OCI-LY3 (cell line): Measurements from ENCODE around the gene GNAI2.

Experiments used
- H2AFZ ChIP-seq: fragments of 200-600, 300-600 bp; shearing (Covaris generic); 2 replicates; pipeline ENCODE4 v1.6.0; 2014; ENCODE audit warnings: antibody characterized with exemption, low read depth, low read length
- H3K27ac ChIP-seq: fragments of 200-600, 300-600 bp; sonication (generic); 2 replicates; pipeline ENCODE4 v1.5.1; 2014; ENCODE audit warnings: mild to moderate bottlenecking, low read length, moderate library complexity, mixed read lengths
- H3K27me3 ChIP-seq: fragments of 200-600, 300-600 bp; sonication (generic); 2 replicates; pipeline ENCODE4 v1.6.1; 2014; ENCODE audit warnings: low read depth, low read length, mixed read lengths
- H3K36me3 ChIP-seq: fragments of 200-600, 300-600 bp; sonication (generic); replicated peaks from 2 replicates; pipeline ENCODE3; 2014; ENCODE audit warnings: low read depth, low read length, mixed read lengths
- H3K4me1 ChIP-seq: fragments of 300-600, 200-600 bp; sonication (generic); 2 replicates; pipeline ENCODE4 v1.6.1; 2014; ENCODE audit warnings: low read length, mixed read lengths
- H3K4me2 ChIP-seq: fragments of 200-600, 300-600 bp; sonication (generic); 2 replicates; pipeline ENCODE4 v1.6.1; 2014; ENCODE audit warnings: low read length, mixed read lengths
- H3K4me3 ChIP-seq: fragments of 300-600, 200-600 bp; sonication (generic); 2 replicates; pipeline ENCODE4 v1.5.1; 2014; ENCODE audit warnings: antibody characterized with exemption, mild to moderate bottlenecking, low read length, moderate library complexity
- H3K79me2 ChIP-seq: fragments of 300-600, 200-600 bp; shearing (Covaris generic); 2 replicates; pipeline ENCODE4 v1.6.1; 2014; ENCODE audit warnings: mild to moderate bottlenecking, low read length, mixed read lengths
- H3K9ac ChIP-seq: fragments of 300-600, 200-600 bp; shearing (Covaris generic); 2 replicates; pipeline ENCODE4 v1.6.0; 2014; ENCODE audit warnings: mild to moderate bottlenecking, low read length, moderate library complexity
- H3K9me3 ChIP-seq: fragments of 200-600, 300-600 bp; shearing (Covaris generic); 2 replicates; pipeline ENCODE4 v1.6.1; 2014; ENCODE audit warnings: low read length, mixed read lengths; ENCODE audit not compliant: insufficient read depth
- H4K20me1 ChIP-seq: fragments of 200-600, 300-600 bp; sonication (generic); 2 replicates; pipeline ENCODE4 v1.6.1; 2016; ENCODE audit warnings: low read length, mixed read lengths; ENCODE audit not compliant: insufficient read depth
- EZH2phosphoT487 ChIP-seq: fragments of 200-600 bp; shearing (Covaris generic); IDR thresholded peaks from 2 replicates; pipeline ENCODE4 v1.6.1; 2018; ENCODE audit warnings: antibody characterized with exemption, mixed run types, low read depth
- TF ChIP-seq, protein P1 (sequence below): fragments of 200-600, 300-600 bp; sonication (generic); IDR thresholded peaks from 2 replicates; pipeline ENCODE4 v1.5.1; 2014; ENCODE audit warnings: antibody characterized with exemption, low read length, low read depth

The GNAI2 gene

DNA sequence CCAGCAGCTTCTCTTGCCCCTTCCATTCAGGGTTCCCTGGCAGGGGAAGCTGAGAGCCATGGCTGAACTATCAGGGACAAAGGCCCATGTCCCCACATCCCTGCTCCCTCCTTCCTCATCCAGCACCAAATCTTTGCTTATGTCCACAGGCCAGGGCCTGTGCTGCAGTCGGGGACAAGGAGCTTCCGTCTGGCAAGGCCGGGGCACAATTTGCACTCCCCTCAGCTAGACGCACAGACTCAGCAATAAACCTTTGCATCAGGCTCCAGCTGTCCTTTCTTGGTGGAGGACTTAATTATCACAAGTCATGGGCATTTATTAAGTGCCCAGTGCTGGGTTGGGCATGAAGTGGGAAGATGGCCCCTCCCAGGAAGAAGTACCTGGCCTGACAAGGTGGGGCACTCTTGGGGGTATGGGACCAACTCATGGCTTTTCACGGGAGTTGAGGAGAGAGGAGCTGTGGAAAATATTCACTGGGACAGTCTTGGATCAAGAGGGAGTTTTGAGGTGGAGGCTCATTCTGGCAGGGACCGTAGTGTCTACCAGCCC, 39.7 kb upstream of the GNAI2 start:
- H3K27me3 ChIP-seq = peaks cover under 1% of the 10 kb centered on the region; the same call in 1 of the 2 replicates
- no peak overlapping the region for H3K9ac ChIP-seq
- H4K20me1 ChIP-seq = no peaks in the 10 kb centered on the region
- no peaks in the 10 kb centered on the region for H3K4me1 ChIP-seq
- H2AFZ ChIP-seq = no peak overlapping the region
- H3K9me3 ChIP-seq = no peaks in the 10 kb centered on the region
- H3K36me3 ChIP-seq = no peaks in the 10 kb centered on the region
- H3K27ac ChIP-seq = no peak overlapping the region
- no peak overlapping the region for H3K4me3 ChIP-seq
- no peak overlapping the region for H3K4me2 ChIP-seq
- TF ChIP-seq EZH2phosphoT487 = no peak
- TF ChIP-seq, protein P1, sequence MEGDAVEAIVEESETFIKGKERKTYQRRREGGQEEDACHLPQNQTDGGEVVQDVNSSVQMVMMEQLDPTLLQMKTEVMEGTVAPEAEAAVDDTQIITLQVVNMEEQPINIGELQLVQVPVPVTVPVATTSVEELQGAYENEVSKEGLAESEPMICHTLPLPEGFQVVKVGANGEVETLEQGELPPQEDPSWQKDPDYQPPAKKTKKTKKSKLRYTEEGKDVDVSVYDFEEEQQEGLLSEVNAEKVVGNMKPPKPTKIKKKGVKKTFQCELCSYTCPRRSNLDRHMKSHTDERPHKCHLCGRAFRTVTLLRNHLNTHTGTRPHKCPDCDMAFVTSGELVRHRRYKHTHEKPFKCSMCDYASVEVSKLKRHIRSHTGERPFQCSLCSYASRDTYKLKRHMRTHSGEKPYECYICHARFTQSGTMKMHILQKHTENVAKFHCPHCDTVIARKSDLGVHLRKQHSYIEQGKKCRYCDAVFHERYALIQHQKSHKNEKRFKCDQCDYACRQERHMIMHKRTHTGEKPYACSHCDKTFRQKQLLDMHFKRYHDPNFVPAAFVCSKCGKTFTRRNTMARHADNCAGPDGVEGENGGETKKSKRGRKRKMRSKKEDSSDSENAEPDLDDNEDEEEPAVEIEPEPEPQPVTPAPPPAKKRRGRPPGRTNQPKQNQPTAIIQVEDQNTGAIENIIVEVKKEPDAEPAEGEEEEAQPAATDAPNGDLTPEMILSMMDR = no peak
- no peaks in the 10 kb centered on the region for H3K79me2 ChIP-seq

DNA sequence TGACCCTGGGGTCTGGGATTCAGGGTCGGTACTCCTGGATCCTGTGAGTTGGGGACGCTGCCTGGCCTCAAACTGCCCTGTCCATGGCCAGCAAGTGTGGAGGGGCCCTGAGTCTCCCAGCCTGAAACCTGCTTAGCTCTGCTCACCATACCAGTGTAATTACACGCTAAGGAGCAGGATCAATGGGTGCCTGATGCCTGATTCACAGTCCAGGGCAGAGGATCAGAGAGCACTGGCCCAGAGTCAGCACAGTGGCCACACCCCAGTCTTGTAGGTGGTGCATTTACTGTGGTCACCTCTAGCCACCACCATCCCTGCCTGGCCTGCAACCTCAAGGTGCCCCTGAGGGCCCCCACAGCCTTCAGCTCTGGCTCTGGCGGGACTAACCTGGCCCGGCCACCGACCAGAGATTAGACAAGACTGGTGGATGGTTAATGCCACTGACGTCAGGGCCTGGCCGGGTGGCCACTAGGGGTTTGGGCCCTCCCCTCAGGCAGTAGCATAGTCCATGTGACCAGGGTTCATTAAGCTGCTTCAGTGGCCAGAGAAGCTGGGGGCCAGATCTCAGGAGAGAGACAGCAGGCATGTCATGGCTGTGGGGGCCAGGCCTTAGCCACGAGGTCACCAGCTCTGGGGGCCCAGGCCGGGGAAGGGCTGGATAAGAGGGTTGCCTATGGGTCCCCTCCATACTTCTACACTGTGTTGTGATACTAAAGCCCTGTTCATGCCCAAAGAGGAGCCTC, 34.3 kb upstream of the GNAI2 start:
- no peak overlapping the region for H2AFZ ChIP-seq
- H3K9me3 ChIP-seq = no peaks in the 10 kb centered on the region
- H3K4me1 ChIP-seq = no peaks in the 10 kb centered on the region
- H3K79me2 ChIP-seq = no peaks in the 10 kb centered on the region
- H3K4me2 ChIP-seq = no peak overlapping the region
- peaks cover 29% of the 10 kb centered on the region for H3K27me3 ChIP-seq
- H3K9ac ChIP-seq = no peak overlapping the region
- H4K20me1 ChIP-seq = no peaks in the 10 kb centered on the region
- H3K4me3 ChIP-seq = no peak overlapping the region
- TF ChIP-seq, protein P1 = no peak
- TF ChIP-seq EZH2phosphoT487 = no peak
- no peaks in the 10 kb centered on the region for H3K36me3 ChIP-seq
- H3K27ac ChIP-seq = no peak overlapping the region

DNA sequence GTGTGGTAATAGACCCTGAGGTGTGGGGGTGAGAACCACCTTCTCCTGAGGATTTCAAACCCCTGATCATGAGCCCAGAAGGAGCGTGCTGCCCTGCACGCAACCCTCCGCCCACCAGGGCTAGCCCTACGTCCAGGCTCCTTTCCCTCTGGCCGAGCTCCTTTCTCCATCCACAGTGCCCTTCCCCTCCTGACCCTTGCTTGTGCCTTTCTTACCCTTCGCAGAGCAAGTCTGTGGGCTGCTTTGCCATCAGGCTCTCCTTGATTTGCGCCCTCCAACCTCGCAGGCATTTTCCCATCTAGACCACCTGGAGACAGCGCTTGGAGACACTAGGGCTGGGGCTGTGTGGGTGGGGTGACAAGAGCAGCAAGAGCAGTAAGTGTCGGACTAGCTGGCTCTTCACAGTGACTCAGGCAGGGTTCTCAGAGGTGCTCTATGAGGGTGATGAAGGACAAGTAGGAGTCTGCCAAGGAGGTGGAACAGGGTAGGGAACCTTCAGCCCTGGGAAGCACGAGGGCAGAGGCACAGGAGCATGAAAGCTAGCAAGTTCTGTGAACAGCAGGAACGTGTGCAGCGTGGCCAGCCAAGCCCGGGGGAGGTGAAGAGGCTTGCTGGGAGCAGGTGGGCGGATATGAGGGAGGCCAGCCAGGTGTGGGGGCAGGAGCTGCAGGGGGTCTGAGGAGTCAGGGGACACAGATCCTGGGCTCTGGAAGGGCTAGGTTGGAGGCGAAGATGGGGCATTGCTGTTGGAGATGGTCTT, 33.5 kb upstream of the GNAI2 start:
- Histone ChIP-seq H3K36me3 (no peaks in the 10 kb centered on the region), H3K4me2 (no peak overlapping the region), H3K9me3 (no peaks in the 10 kb centered on the region), H3K79me2 (no peaks in the 10 kb centered on the region), H3K27me3 (peaks cover 29% of the 10 kb centered on the region), H3K27ac (no peak overlapping the region), H3K4me1 (no peaks in the 10 kb centered on the region), H3K9ac (no peak overlapping the region), H4K20me1 (no peaks in the 10 kb centered on the region), H3K4me3 (no peak overlapping the region), H2AFZ (no peak overlapping the region)
- no peak for TF ChIP-seq EZH2phosphoT487
- TF ChIP-seq, protein P1 = no peak
